ENCODE data around the gene KLK2. TPM values are rescaled to one million over a fixed set of nuclear protein-coding genes. Genes with fewer than 3 reads are reported as not detected.

Gene KLK2
- total RNA-seq, 1 donor from 2014 or later, result 9.6 TPM

GRCh38 chr19:50924586-50924985 lies 51.3 kb downstream of the KLK2 start:
- DNase-seq (ENCODE audit: low spot score), result no peak

DNA sequence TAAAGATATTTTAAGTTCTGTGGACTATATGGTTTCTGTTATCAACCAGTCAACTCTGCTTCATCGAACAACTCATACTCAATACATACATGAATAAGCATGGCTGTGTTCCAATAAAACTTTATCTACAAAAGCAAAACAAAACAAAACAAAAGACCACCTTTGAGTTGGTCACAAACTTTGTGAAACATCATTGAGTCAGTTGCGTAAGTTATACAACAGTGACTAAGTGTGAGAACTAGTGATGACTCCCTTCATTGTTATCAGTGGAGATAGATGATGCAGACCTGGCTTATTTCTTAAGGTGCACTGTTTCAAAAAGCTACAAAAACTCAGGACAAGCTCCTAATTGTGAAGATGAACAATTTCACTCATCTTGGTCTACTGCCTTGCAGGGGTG lies 52.5 kb downstream of the KLK2 start:
- DNase-seq (ENCODE audit: low spot score), result no peak

- no peak for DNase-seq (ENCODE audit: low spot score)
Observed at GRCh38 chr19:50926144-50926543, 52.9 kb downstream of the KLK2 start.

GRCh38 chr19:50928831-50929230 lies 55.6 kb downstream of the KLK2 start:
- no peak for DNase-seq (ENCODE audit: low spot score)

Other genes with a start within 250 kb of the KLK2 start
- gene SYT3, start 233.6 kb upstream of the KLK2 start, total RNA-seq (ENCODE audit: insufficient read depth, low replicate concordance), result 0.48 TPM
- not detected for gene C19orf81, start 224.0 kb upstream of the KLK2 start, total RNA-seq (ENCODE audit: insufficient read depth, low replicate concordance)
- 0.72 TPM for gene SHANK1, start 153.6 kb upstream of the KLK2 start, total RNA-seq (ENCODE audit: insufficient read depth, low replicate concordance)
- 65.5 TPM for gene CLEC11A, start 150.1 kb upstream of the KLK2 start, total RNA-seq (ENCODE audit: insufficient read depth, low replicate concordance)
- not detected for gene GPR32, start 103.0 kb upstream of the KLK2 start, total RNA-seq (ENCODE audit: insufficient read depth, low replicate concordance)
- not detected for gene ACP4, start 83.0 kb upstream of the KLK2 start, total RNA-seq (ENCODE audit: insufficient read depth, low replicate concordance)
- not detected for gene KLK1, start 49.7 kb upstream of the KLK2 start, total RNA-seq (ENCODE audit: insufficient read depth, low replicate concordance)
- 1.2 TPM for gene KLK15, start 39.9 kb upstream of the KLK2 start, total RNA-seq (ENCODE audit: insufficient read depth, low replicate concordance)
- 0.48 TPM for gene KLK3, start 18.5 kb upstream of the KLK2 start, total RNA-seq (ENCODE audit: insufficient read depth, low replicate concordance)
- 1.4 TPM for gene KLK4, start 38.0 kb downstream of the KLK2 start, total RNA-seq (ENCODE audit: insufficient read depth, low replicate concordance)
- gene KLK5, start 79.6 kb downstream of the KLK2 start, total RNA-seq (ENCODE audit: insufficient read depth, low replicate concordance), result not detected
- gene KLK6, start 96.2 kb downstream of the KLK2 start, total RNA-seq (ENCODE audit: insufficient read depth, low replicate concordance), result not detected
- gene KLK7, start 110.5 kb downstream of the KLK2 start, total RNA-seq (ENCODE audit: insufficient read depth, low replicate concordance), result 0.72 TPM
- gene KLK8, start 128.2 kb downstream of the KLK2 start, total RNA-seq (ENCODE audit: insufficient read depth, low replicate concordance), result not detected
- gene KLK10, start 146.3 kb downstream of the KLK2 start, total RNA-seq (ENCODE audit: insufficient read depth, low replicate concordance), result 0.24 TPM
- gene KLK11, start 153.2 kb downstream of the KLK2 start, total RNA-seq (ENCODE audit: insufficient read depth, low replicate concordance), result 3.9 TPM
- not detected for gene KLK12, start 161.6 kb downstream of the KLK2 start, total RNA-seq (ENCODE audit: insufficient read depth, low replicate concordance)
- gene KLK13, start 191.7 kb downstream of the KLK2 start, total RNA-seq (ENCODE audit: insufficient read depth, low replicate concordance), result not detected
- not detected for gene KLK14, start 209.4 kb downstream of the KLK2 start, total RNA-seq (ENCODE audit: insufficient read depth, low replicate concordance)
- gene CTU1, start 235.0 kb downstream of the KLK2 start, total RNA-seq (ENCODE audit: insufficient read depth, low replicate concordance), result 9.4 TPM

All from umbilical cord (tissue), 2 donors.